MM.1S (cell line): ENCODE data around the gene TMEM235.
A peak's percentile ranks its signal among the peaks of the same experiment; 100 is the strongest.

Experiments used
- DNase-seq: peaks from one replicate; pipeline ENCODE4 v3.0.0-alpha.2; 2015
- H2AFZ ChIP-seq: fragments of 300-600 bp; sonication (generic); 2 replicates; pipeline ENCODE4 v1.6.0; 2016; ENCODE audit warnings: antibody characterized with exemption, low read length
- H3F3A ChIP-seq: fragments of 300-600 bp; sonication (generic); 2 replicates; pipeline ENCODE4 v1.6.1; 2016; ENCODE audit warnings: mild to moderate bottlenecking, antibody characterized with exemption, low read length, moderate library complexity, mixed read lengths; ENCODE audit not compliant: insufficient read depth
- H3K27ac ChIP-seq: fragments of 300-600 bp; sonication (generic); 2 replicates; pipeline ENCODE4 v1.5.1; 2016; ENCODE audit warnings: mild to moderate bottlenecking, low read length
- H3K27me3 ChIP-seq: fragments of 300-600 bp; sonication (generic); replicated peaks from 2 replicates; pipeline ENCODE4 v1.6.0; 2016; ENCODE audit warnings: low read length; ENCODE audit not compliant: insufficient read depth
- H3K36me3 ChIP-seq: fragments of 300-600 bp; sonication (generic); replicated peaks from 2 replicates; pipeline ENCODE4 v1.6.1; 2016; ENCODE audit warnings: mild to moderate bottlenecking, low read length, mixed read lengths; ENCODE audit not compliant: insufficient read depth
- H3K4me1 ChIP-seq: fragments of 300-600 bp; sonication (generic); 2 replicates; pipeline ENCODE4 v1.6.1; 2016; ENCODE audit warnings: low read length, mixed read lengths
- H3K4me2 ChIP-seq: fragments of 300-600 bp; sonication (generic); 2 replicates; pipeline ENCODE4 v1.6.0; 2016; ENCODE audit warnings: low read depth, low read length
- H3K4me3 ChIP-seq: fragments of 300-600 bp; sonication (generic); 2 replicates; pipeline ENCODE4 v1.5.1; 2016; ENCODE audit warnings: low read length, mixed read lengths
- H3K79me2 ChIP-seq: fragments of 300-600 bp; sonication (generic); 2 replicates; pipeline ENCODE4 v1.6.1; 2016; ENCODE audit warnings: mixed run types, low read length, mixed read lengths
- H3K9ac ChIP-seq: fragments of 300-600 bp; sonication (generic); 2 replicates; pipeline ENCODE4 v1.6.1; 2016; ENCODE audit warnings: low read length, mixed read lengths
- H3K9me2 ChIP-seq: fragments of 300-600 bp; sonication (generic); replicated peaks from 2 replicates; pipeline ENCODE4 v1.6.1; 2016; ENCODE audit warnings: mild to moderate bottlenecking, low read length, mixed read lengths; ENCODE audit not compliant: insufficient read depth
- H3K9me3 ChIP-seq: fragments of 300-600 bp; sonication (generic); replicated peaks from 2 replicates; pipeline ENCODE4 v1.6.1; 2016; ENCODE audit warnings: mild to moderate bottlenecking, low read length, mixed read lengths; ENCODE audit not compliant: insufficient read depth
- H4K20me1 ChIP-seq: fragments of 300-600 bp; sonication (generic); 2 replicates; pipeline ENCODE4 v1.6.1; 2016; ENCODE audit warnings: mild to moderate bottlenecking, low read length, moderate library complexity, mixed read lengths; ENCODE audit not compliant: insufficient read depth
- EZH2 ChIP-seq: fragments of 300-600 bp; sonication (generic); optimal IDR thresholded peaks from 2 replicates; pipeline ENCODE3; 2017; ENCODE audit warnings: low read depth, mild to moderate bottlenecking, antibody characterized with exemption, low read length, mixed read lengths
- EZH2phosphoT487 ChIP-seq: fragments of 300-600 bp; sonication (generic); IDR thresholded peaks from 2 replicates; pipeline ENCODE4 v1.6.1; 2018; ENCODE audit warnings: antibody characterized with exemption, low read length
- TF ChIP-seq, protein P1 (sequence below): fragments of 300-600 bp; sonication (generic); IDR thresholded peaks from 2 replicates; pipeline ENCODE4 v1.5.1; 2016; ENCODE audit warnings: antibody characterized with exemption, low read length, mixed read lengths

The TMEM235 gene

DNA sequence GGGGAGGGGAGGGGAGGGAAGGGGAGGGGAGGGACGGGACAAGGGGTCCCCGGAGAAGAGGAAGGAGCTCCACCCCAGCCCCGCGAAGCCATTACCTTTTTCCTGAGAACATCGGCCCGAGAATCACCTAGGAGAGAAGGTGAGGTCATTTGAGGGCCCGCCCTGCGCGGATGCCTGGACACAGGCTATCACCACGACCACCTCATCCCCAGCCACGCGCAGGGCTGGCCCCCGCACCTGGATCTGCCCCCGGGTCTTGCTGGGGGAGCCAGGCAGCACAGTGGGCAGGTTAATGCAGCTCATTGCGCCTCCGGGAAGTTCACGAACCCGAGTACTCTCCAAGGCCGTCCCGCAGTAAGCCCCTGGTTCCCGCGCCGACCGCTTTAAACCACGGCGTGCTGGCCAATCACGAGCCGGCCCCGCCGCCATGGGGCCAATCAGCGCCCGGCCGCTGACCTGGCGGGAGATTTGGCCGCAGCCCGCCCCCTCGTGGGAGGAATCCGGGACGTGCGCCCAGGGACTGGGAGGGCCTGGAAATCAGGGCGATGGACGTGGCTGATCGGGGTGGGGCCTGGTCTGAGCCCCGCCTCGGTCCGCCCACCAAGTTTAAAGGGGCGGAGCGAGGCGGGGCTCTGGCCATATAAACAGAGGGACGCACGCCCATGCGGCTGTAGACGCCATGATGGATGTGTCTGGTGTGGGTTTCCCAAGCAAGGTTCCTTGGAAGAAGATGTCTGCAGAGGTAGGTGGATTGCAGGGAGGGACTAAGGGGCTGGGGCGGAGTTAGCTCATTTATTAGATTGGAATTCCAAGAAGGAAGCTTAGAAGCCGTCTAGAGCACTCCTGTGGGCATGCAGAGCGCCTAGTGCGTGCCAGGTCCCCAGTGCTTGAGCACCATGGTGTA is 44.5 kb upstream of the TMEM235 start, which contains the start of the genes AFMID and TK1:
Gene AFMID, plus strand, starts transcription at position 671 of the 904 bp plus-strand sequence. Its CDS starts 9 bp downstream, at position 680.
Gene TK1, minus strand, starts transcription at position 361 of the 904 bp plus-strand sequence. Its CDS starts 58 bp downstream, at position 303.
- H3F3A ChIP-seq: no peaks in the 10 kb centered on the region
- H3K9me3 ChIP-seq: no peaks in the 10 kb centered on the region
- peak within 1 kb of the TSS; percentile 29; the same call in 1 of the 2 replicates for H3K27ac ChIP-seq
- H3K79me2 ChIP-seq: peaks cover 60% of the 10 kb centered on the region
- H2AFZ ChIP-seq: peak within 1 kb of the TSS; percentile 64
- H3K36me3 ChIP-seq: no peaks in the 10 kb centered on the region
- H4K20me1 ChIP-seq: no peaks in the 10 kb centered on the region
- H3K4me3 ChIP-seq: peak within 1 kb of the TSS; percentile 86
- peak within 1 kb of the TSS; percentile 85 for H3K9ac ChIP-seq
- TF ChIP-seq EZH2: no peak
- TF ChIP-seq, protein P1, sequence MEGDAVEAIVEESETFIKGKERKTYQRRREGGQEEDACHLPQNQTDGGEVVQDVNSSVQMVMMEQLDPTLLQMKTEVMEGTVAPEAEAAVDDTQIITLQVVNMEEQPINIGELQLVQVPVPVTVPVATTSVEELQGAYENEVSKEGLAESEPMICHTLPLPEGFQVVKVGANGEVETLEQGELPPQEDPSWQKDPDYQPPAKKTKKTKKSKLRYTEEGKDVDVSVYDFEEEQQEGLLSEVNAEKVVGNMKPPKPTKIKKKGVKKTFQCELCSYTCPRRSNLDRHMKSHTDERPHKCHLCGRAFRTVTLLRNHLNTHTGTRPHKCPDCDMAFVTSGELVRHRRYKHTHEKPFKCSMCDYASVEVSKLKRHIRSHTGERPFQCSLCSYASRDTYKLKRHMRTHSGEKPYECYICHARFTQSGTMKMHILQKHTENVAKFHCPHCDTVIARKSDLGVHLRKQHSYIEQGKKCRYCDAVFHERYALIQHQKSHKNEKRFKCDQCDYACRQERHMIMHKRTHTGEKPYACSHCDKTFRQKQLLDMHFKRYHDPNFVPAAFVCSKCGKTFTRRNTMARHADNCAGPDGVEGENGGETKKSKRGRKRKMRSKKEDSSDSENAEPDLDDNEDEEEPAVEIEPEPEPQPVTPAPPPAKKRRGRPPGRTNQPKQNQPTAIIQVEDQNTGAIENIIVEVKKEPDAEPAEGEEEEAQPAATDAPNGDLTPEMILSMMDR: peak; percentile 59
- peak; percentile 97 for DNase-seq
- no peaks in the 10 kb centered on the region for H3K27me3 ChIP-seq
- H3K4me1 ChIP-seq: peaks cover 8% of the 10 kb centered on the region
- no peaks in the 10 kb centered on the region for H3K9me2 ChIP-seq
- H3K4me2 ChIP-seq: peak within 1 kb of the TSS; percentile 85

DNA sequence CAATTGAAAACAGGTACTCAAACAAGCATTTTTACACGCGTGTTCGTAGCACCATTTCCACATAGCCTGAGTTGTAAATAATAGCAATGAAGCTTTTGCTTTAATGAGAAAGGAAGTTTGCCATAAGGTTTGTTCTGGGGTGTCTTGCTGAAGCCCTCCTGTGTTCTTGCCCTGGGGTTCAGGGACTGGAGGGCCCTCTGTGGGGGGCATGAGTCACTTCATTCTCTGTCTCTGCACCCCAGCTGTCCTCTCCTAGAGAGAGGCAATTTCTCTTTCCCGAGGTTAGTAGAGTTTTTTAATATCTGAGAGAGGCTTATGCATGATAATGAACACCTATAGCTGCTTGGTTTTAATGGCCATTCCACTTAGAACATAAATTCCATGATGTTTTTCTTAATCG is 34.7 kb upstream of the TMEM235 start:
- Histone ChIP-seq H3K9ac (no peak overlapping the region), H3K4me1 (no peaks in the 10 kb centered on the region), H3K4me2 (no peak overlapping the region), H2AFZ (no peak overlapping the region), H4K20me1 (no peaks in the 10 kb centered on the region), H3K4me3 (no peak overlapping the region), H3K27ac (no peak overlapping the region), H3K36me3 (no peaks in the 10 kb centered on the region), H3K9me2 (no peaks in the 10 kb centered on the region), H3K27me3 (no peaks in the 10 kb centered on the region), H3K9me3 (no peaks in the 10 kb centered on the region), H3K79me2 (no peaks in the 10 kb centered on the region), H3F3A (no peaks in the 10 kb centered on the region)
- TF ChIP-seq EZH2phosphoT487 (no peak), EZH2 (no peak)
- TF ChIP-seq, protein P1: no peak
- no peak for DNase-seq

DNA sequence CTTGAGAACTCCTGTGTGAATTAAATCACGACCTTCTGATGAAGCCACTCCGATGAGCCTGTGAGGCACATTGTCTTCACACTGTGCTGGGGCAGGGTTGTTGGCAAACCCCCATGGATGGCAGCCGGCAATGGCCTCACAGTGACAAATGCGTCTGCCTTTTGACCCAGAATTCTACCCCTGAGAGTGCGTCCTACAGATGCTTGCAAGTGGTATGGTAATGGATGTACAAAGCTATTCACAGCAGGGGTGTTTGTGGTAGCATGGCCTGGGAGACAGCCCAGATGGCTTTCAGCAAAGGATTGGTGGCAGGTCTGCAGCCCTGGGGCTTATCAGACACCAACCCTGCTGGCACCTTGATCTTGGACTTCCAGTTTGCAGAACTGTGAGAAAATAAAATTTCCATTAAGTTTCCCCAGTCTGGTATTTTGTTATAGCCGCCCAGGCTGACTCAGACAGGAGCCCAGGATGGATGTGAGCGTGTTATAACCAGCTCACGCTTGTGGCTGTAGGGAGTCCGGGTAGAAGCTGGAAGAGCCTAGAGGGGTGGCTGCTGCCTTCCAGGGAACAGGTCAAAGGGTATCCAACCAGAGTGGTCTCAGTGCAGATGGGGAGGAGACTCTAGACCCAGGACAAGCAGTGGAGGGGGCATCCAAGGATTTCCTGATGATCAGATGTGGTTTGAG is 34.1 kb upstream of the TMEM235 start:
- Histone ChIP-seq H3K9ac (no peak overlapping the region), H3K4me2 (no peak overlapping the region), H3K27ac (no peak overlapping the region), H3F3A (no peaks in the 10 kb centered on the region), H3K9me2 (no peaks in the 10 kb centered on the region), H3K36me3 (no peaks in the 10 kb centered on the region), H3K4me1 (no peaks in the 10 kb centered on the region), H3K9me3 (no peaks in the 10 kb centered on the region), H3K4me3 (no peak overlapping the region), H3K27me3 (no peaks in the 10 kb centered on the region), H2AFZ (no peak overlapping the region), H3K79me2 (no peaks in the 10 kb centered on the region), H4K20me1 (no peaks in the 10 kb centered on the region)
- DNase-seq: no peak
- TF ChIP-seq EZH2 (no peak), EZH2phosphoT487 (no peak)
- TF ChIP-seq, protein P1: no peak
